ENCODE measurements around the gene DOHH. TPM values are rescaled to one million over a fixed set of nuclear protein-coding genes. Genes with fewer than 3 reads are reported as not detected.

DOHH gene
- polyA plus RNA-seq, 2 of the 4 experiments (the other 2 are of a cell fraction): 4.6 to 13.3 TPM

DNA sequence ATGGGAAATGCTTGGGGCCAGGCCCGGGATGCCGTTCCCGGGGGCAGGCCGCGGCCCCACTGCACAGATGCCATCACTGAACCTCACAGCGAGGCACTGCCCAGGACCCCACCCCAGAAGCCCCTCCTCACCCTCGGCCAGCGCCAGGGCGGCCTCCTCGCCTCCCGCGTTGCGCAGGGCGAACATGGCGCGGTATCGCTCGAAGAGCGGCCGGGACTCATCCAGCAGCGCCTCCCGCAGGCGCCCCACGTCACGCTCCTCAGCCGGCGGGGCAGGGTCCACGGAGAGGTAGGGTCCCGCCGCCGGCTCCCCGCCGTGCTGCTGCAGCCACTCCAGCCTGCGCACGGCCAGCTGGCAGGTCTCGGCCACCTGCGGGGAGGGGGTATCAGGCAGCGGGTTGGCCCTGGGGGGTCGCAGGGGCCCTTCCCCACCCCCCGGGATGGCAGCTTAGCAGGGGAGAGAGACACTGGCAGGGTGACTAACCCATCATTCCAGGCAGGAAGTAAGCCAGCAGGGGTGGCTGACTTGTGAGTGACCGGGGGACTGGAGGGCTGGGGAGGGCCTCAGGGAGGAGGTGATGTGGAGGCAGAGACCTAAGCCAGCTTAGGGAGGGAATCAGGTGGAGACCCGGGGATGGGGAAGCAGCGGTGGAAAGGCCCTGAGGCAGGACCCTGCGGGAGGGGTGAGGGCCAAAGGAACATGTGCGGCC is 8.2 kb downstream of the DOHH start (continued):
- TF ChIP-seq NPAS2 (CRISPR knock-in tag; IDR thresholded peaks at IDR 0.05; ENCODE audit: borderline replicate concordance): no peak

DNA sequence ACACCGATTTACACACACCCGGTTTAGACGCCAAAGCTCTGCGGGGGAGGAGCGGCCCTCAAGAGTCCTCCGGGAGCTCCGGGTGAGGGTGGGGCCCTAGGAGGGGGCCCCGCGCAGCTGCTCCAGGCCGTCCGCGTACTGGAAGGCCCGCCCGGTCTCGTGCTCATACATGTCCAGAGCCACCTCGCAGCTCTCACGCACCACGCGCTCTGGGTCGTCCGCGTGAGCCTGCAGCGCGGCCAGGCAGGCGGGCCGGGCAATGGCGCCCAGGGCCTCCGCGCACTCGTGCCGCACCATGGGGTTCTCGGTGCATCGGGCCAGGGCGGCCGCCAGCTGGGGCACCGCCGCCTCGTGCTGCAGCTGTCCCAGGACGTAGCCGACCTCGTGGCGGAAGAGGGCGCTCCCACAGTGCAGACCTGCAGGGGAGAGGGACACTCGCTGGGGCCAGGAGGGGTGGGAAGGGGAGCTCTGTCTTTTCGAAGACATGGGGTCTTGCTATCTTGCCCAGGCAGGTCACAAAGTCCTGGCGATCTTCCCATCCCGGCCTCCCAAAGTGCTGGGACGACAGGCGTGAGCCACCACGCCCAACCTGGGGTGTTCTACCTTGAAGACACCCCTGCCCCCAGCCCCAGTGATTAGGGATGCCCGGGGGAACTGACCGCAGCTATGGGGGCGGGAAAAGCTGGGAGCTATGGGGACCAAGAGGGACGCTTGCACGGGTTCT is 8.9 kb downstream of the DOHH start:
- ATAC-seq (no peak), FAIRE-seq (no peak), DNase-seq (ENCODE audit: low read depth in 1 of 2, low spot score in 1 of 2) (no peak)
- Histone ChIP-seq H3K9me3 (no peaks in the 10 kb centered on the region), H3K4me2 (no peak overlapping the region), H3K27ac (no peak overlapping the region), H3K4me1 (no peaks in the 10 kb centered on the region), H3K4me3 (no peak overlapping the region)
- TF ChIP-seq ZNF302 (CRISPR knock-in tag; IDR thresholded peaks at IDR 0.05) (no peak), POLR2A (IDR thresholded peaks at IDR 0.05; ENCODE audit: low read length) (no peak), EHF (CRISPR knock-in tag; IDR thresholded peaks at IDR 0.05) (no peak), EP300 (IDR thresholded peaks at IDR 0.05) (no peak)
- TF ChIP-seq, protein P1, sequence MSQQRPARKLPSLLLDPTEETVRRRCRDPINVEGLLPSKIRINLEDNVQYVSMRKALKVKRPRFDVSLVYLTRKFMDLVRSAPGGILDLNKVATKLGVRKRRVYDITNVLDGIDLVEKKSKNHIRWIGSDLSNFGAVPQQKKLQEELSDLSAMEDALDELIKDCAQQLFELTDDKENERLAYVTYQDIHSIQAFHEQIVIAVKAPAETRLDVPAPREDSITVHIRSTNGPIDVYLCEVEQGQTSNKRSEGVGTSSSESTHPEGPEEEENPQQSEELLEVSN (IDR thresholded peaks at IDR 0.05; ENCODE audit: borderline replicate concordance, low read depth): no peak
- 94% methylated on average over 15 of the region's 55 CpGs for WGBS (ENCODE audit: missing lambda C conversion rate)
- CTCF ChIA-PET: interaction anchor here (0.5 to 5.0 kb wide), 4 partner anchors 18 to 187 kb away, joined by 3 to 27 read pairs (median 5); no protein-coding TSS in a partner anchor
- POLR2A ChIA-PET: no interaction called here

DNA sequence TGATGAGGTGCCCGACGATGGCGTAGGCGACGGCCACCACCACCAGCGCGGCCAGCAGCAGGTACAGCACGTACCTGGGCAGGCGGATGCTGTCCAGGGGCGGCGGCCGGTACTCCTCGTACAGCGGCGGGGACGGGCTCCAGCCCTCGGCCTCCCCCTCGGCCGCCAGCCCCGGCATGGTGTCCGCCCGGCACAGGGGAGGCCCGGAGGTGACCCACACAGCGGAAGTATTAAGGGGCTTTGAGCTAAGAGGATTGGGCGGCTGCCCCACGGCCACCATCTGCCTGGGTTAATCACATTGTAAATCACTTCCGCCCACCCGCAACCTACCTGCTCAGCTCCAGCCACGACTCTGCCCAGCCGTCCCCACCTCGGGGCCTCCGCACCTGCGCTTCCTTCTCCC is 17.2 kb downstream of the DOHH start, which contains the start of gene SMIM44:
TSS of gene SMIM44 (minus strand) at position 216 of the 403 bp plus-strand sequence. CDS start at position 178, 38 bp downstream.
- ChIA-PET POLR2A (no interaction called here), CTCF (interaction anchor here (0.7 to 7.0 kb wide), 4 partner anchors 12 to 178 kb away, joined by 4 to 78 read pairs (median 20); partner anchors contain the start of gene DOHH)
- FAIRE-seq: no peak
- no peak within 1 kb of the TSS for H3K4me2 ChIP-seq
- 90% methylated on average over 10 of the region's 33 CpGs for WGBS (ENCODE audit: missing lambda C conversion rate)
- no peak for DNase-seq (ENCODE audit: low read depth in 1 of 2, low spot score in 1 of 2)
- H3K4me3 ChIP-seq: no peak within 1 kb of the TSS
- H3K4me1 ChIP-seq: no peaks in the 10 kb centered on the region; the same call in 2 of the 3 replicates
- H3K9me3 ChIP-seq: no peaks in the 10 kb centered on the region
- no peak for ATAC-seq
- no peak within 1 kb of the TSS for H3K27ac ChIP-seq
- no peak for TF ChIP-seq KDM1A (IDR thresholded peaks at IDR 0.05; ENCODE audit: low read depth)

DNA sequence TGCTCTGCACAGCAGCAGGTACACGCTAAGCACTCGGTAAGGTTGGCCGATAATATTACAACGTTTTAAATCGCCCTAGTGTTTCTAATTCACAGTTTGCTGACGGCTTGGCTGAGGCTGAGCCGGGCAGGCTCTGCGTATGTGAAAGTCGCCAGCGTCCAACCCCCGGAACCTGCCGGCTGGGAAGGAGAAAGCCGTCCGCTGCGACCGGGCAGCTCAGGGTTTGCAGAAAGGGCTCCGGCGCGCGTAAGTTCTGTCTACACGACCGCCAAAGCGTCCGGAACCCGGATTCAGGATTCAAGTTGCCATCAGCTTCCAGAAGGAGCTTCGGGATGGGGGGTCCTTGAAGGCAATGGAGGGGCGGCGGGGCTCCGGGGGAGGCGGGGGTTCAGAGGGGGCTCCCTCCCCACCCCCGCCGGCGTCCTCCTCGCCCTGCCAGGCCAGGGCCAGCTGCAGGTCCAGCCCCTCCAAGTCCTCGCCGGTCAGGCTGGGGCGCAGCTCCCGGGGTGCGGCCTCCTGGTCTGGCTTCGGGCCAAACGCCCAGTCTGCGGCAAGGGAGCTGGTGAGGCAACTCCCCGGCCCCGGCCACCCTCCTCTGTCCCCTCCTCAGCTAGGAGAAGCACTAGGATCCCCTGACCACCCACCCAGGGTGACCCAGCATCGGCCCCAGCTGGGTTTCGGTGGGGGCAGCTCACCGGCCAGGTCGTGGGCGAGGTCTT is 17.8 kb downstream of the DOHH start:
- no peak for DNase-seq (ENCODE audit: low read depth in 1 of 2, low spot score in 1 of 2)
- H3K9me3 ChIP-seq: no peaks in the 10 kb centered on the region
- no peak for TF ChIP-seq MAFK (IDR thresholded peaks at IDR 0.05; ENCODE audit: partially characterized antibody)
- TF ChIP-seq HEYL (CRISPR knock-in tag; IDR thresholded peaks at IDR 0.05): no peak
- no peak for TF ChIP-seq KDM5A (IDR thresholded peaks at IDR 0.05)
- TF ChIP-seq TFCP2L1 (CRISPR knock-in tag; IDR thresholded peaks at IDR 0.05): no peak
- TF ChIP-seq MYC (IDR thresholded peaks at IDR 0.05; ENCODE audit: borderline replicate concordance, low read length): no peak
- no peak for TF ChIP-seq KDM1A (IDR thresholded peaks at IDR 0.05; ENCODE audit: low read depth)
- TF ChIP-seq GATA3 (IDR thresholded peaks at IDR 0.05; ENCODE audit: borderline replicate concordance): no peak
- TF ChIP-seq, protein P2, sequence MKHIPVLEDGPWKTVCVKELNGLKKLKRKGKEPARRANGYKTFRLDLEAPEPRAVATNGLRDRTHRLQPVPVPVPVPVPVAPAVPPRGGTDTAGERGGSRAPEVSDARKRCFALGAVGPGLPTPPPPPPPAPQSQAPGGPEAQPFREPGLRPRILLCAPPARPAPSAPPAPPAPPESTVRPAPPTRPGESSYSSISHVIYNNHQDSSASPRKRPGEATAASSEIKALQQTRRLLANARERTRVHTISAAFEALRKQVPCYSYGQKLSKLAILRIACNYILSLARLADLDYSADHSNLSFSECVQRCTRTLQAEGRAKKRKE (CRISPR knock-in tag; IDR thresholded peaks at IDR 0.05; ENCODE audit: low read depth): no peak
- no peak for TF ChIP-seq ESRRA (IDR thresholded peaks at IDR 0.05; ENCODE audit: borderline replicate concordance, low read length)
- TF ChIP-seq, protein P1 (IDR thresholded peaks at IDR 0.05; ENCODE audit: borderline replicate concordance, low read depth): no peak
- TF ChIP-seq HOXB5 (CRISPR knock-in tag; IDR thresholded peaks at IDR 0.05): no peak
- TF ChIP-seq, protein P3, sequence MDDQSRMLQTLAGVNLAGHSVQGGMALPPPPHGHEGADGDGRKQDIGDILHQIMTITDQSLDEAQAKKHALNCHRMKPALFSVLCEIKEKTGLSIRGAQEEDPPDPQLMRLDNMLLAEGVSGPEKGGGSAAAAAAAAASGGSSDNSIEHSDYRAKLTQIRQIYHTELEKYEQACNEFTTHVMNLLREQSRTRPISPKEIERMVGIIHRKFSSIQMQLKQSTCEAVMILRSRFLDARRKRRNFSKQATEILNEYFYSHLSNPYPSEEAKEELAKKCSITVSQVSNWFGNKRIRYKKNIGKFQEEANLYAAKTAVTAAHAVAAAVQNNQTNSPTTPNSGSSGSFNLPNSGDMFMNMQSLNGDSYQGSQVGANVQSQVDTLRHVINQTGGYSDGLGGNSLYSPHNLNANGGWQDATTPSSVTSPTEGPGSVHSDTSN (IDR thresholded peaks at IDR 0.05): no peak
- TF ChIP-seq, protein P4, sequence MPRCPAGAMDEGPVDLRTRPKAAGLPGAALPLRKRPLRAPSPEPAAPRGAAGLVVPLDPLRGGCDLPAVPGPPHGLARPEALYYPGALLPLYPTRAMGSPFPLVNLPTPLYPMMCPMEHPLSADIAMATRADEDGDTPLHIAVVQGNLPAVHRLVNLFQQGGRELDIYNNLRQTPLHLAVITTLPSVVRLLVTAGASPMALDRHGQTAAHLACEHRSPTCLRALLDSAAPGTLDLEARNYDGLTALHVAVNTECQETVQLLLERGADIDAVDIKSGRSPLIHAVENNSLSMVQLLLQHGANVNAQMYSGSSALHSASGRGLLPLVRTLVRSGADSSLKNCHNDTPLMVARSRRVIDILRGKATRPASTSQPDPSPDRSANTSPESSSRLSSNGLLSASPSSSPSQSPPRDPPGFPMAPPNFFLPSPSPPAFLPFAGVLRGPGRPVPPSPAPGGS (IDR thresholded peaks at IDR 0.05): no peak
- no peak for TF ChIP-seq CBX2 (IDR thresholded peaks at IDR 0.05; ENCODE audit: borderline replicate concordance, low read depth)
- TF ChIP-seq ZFP36 (IDR thresholded peaks at IDR 0.05; ENCODE audit: borderline replicate concordance, partially characterized antibody): no peak
- TF ChIP-seq HOXA7 (CRISPR knock-in tag; IDR thresholded peaks at IDR 0.05): no peak
- TF ChIP-seq RNF2 (IDR thresholded peaks at IDR 0.05; ENCODE audit: borderline replicate concordance, low read depth): no peak
- no peak for TF ChIP-seq HOXB13 (CRISPR knock-in tag; IDR thresholded peaks at IDR 0.05; ENCODE audit: low read depth)
- TF ChIP-seq EP300 (IDR thresholded peaks at IDR 0.05): no peak
- no peak for TF ChIP-seq ZSCAN20 (CRISPR knock-in tag; IDR thresholded peaks at IDR 0.05)
- no peak for FAIRE-seq
- ATAC-seq: no peak
- no peaks in the 10 kb centered on the region; the same call in 2 of the 3 replicates for H3K4me1 ChIP-seq
- no peak overlapping the region for H3K27ac ChIP-seq
- no peak overlapping the region for H3K4me3 ChIP-seq
- WGBS (ENCODE audit: missing lambda C conversion rate): 66% methylated on average over 28 of the region's 49 CpGs
- CTCF ChIA-PET: interaction anchor here (0.7 to 7.0 kb wide), 3 partner anchors 11 to 178 kb away, joined by 4 to 78 read pairs (median 7); no protein-coding TSS in a partner anchor
- H3K4me2 ChIP-seq: no peak overlapping the region
- POLR2A ChIA-PET: no interaction called here

Measured in A549 (cell line).